COR-L47 (cell line): Measurements from ENCODE around the gene SCFD2.
"Not testable (repeated sequence)": the region's sequence is repeated elsewhere in the genome, so short reads cannot be mapped to it uniquely, and the experiment has no call there.

Experiments used
- DNase-seq: peaks from one replicate; lab custom pipeline; 2025; lab: John Stamatoyannopoulos, UW

SCFD2 gene

GRCh38 chr4:53346392-53346791 lies 19.5 kb downstream of the SCFD2 start:
- DNase-seq = not testable (repeated sequence)

GRCh38 chr4:53340145-53340544 lies 25.7 kb downstream of the SCFD2 start:
- DNase-seq = not testable (repeated sequence)

- DNase-seq = not testable (repeated sequence)
These were observed 30.9 kb downstream of the SCFD2 start for GRCh38 chr4:53334916-53335315.

- no peak for DNase-seq
These were observed 39.3 kb downstream of the SCFD2 start for GRCh38 chr4:53326535-53326934.

GRCh38 chr4:53322696-53323095 lies 43.2 kb downstream of the SCFD2 start:
- DNase-seq = no peak

DNA sequence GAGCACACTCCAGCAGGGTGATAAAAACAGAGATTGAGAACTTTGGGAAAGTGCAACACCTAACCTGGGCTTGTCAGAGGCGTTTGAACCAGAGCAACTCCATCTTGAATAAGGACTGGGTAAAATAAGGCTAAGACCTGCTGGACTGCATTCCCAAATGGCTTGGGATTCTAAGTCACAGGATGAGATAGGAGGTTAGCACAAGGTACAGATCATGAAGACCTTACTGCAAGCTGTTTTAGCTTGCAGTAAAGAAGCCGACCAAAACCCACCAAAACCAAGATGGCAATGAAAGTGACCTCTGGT lies 43.9 kb downstream of the SCFD2 start:
- no peak for DNase-seq

GRCh38 chr4:53321151-53321983 lies 44.5 kb downstream of the SCFD2 start:
- peak; percentile 67 for DNase-seq

DNA sequence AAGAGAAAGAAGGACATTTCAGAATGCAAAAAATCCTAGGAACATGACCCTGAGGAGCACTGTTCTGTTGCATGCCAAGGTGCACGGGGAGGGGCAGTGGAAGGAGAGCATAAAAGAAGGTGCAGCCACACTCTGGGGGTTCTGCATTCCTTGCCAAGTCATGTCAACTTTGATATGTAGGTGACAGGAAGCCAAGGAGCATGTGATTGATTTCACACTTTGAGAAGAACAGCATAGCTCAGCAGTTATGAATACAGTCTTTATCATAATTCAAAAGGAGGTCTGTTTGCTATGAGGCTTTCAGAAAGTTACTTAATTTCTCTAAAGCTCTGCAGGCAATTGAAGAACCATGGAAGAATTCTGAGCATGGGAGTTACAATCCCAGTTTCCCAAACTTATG lies 50.6 kb downstream of the SCFD2 start:
- no peak for DNase-seq

DNA sequence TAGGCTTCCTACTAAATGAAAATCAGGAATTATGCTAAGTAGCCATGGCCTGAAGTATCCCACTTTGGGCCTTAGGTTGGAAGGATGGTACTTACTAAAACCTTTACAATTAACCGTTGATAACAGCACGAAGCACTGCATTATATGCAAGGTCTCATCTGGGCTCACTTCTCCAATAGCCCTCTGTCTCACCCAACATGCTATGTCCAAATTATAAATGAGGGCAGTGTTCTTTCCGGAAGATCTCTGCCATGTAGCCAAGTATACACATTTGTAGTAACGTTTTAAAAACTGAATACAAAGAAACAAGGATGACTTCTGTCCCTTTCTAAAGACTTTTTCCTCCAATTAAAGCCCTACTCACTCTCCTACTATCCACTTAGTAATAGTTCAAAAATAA lies 51.6 kb downstream of the SCFD2 start:
- no peak for DNase-seq

GRCh38 chr4:53313510-53313909 lies 52.4 kb downstream of the SCFD2 start:
- DNase-seq = no peak

DNA sequence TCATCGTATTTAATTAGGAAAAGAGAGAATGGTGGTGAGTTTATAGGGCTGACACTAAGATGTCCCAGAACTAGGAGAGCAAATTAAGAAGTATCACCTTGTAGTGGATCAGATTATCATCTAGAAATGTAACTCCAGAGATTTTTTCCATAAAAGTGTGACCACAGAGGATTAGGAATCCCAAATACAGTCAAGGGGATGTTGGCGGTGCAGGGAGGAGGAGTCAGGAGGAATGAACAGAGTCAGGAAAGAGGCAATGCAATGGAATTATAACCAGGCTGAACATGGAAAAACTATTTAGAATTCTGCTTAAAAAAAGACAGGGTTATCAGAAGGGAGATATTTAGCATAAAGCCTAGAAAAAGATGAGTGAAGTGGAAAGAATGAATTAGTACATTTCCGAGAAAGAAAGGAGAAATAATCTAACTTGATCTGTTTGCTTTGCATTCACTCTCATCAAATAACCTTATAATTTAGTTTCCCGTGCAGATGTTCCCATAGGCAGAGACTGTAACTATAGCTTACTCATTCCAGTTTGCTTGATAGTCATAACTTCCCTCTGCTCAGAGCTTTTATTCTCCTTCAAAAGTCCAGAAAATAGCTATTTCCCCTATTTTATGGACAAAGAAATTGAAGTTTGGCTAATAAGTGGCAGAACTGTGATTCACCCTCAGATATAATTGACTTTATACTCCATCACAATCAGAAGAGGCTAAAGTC lies 56.4 kb downstream of the SCFD2 start:
- no peak for DNase-seq

- DNase-seq = no peak
These were observed 57.8 kb downstream of the SCFD2 start for GRCh38 chr4:53307819-53308780.

- DNase-seq = no peak
These were observed 58.7 kb downstream of the SCFD2 start for GRCh38 chr4:53307210-53307609.

- DNase-seq = no peak
These were observed 59.1 kb downstream of the SCFD2 start for GRCh38 chr4:53306729-53307128.

DNA sequence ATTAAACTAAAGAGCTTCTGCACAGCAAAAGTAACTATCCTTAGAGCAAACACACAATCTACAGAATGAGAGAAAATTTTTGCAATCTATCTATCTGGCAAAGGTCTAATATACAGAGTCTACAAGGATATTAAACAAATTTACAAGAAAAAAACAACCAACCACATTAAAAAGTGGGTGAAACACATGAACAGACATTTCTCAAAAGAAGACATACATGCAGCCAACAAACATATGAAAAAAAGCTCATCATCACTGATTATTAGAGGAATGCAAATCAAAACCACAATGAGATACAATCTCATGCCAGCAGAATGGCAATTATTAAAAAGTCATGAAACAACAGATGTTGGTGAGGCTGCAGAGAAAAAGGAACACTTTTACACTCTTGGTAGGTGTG lies 73.7 kb downstream of the SCFD2 start:
- DNase-seq = not testable (repeated sequence)

DNA sequence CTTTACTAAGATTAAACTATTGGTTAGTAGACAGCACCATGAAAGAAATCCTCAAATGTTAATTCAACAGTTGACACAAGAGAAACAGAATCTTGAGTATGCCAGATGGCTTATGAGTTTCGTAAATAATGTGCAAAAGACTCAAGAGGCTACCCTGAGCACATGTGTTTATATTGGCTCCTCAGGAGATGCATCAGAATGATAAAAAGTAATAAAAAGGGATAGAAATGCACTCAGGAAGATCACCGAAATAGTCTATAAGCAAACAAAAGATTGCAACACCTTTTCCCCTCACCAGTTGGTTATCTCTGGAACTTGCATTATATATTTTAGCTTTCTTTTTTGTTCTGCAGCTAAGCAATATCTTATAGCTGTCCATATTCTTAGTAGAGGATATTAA lies 84.4 kb downstream of the SCFD2 start:
- no peak for DNase-seq

GRCh38 chr4:53280846-53281245 lies 85.0 kb downstream of the SCFD2 start:
- no peak for DNase-seq

DNA sequence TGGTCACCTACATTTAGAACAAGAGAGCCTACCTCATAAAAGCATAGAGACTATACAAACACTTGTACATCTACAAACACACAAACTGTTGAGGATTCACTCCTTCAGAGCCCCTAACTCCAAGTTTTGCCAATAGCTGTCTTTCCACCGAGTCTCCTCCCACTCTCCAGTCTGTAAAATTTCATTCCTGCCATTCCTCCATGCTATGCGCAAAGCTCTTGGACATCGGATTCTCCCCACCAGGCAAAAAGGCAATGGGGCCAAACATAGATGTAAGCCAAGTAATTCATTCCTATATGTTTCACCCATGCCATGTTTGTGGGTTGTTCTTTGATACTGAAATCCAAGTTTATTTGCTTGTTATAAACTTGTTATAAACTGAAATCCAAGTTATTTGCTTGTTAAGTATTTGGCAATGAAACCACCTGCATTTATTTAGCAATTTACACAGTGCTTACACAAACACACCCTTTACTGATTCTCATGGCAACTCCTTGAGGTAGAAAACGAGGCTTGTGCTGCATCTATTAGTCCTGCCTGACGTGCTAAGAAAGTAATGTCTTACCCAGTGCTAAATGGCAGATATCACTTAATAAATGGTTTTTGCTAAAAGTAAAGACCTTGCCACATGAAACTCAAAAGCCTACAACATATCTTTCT lies 91.1 kb downstream of the SCFD2 start:
- DNase-seq = no peak

- DNase-seq = no peak
These were observed 92.1 kb downstream of the SCFD2 start for GRCh38 chr4:53273726-53274125.

GRCh38 chr4:53267026-53267425 lies 98.8 kb downstream of the SCFD2 start:
- DNase-seq = no peak

DNA sequence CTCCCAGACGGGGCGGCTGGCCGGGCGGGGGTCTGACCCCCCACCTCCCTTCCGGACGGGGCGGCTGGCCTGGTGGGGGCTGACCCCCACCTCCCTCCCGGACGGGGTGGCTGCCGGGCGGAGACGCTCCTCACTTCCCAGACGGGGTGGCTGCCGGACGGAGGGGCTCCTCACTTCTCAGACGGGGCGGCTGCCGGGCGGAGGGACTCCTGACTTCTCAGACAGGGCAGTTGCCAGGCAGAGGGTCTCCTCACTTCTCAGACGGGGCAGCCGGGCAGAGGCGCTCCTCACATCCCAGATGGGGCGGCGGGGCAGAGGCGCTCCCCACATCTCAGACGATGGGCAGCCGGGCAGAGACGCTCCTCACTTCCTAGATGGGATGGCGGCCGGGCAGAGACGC lies 109.9 kb downstream of the SCFD2 start:
- DNase-seq = not testable (repeated sequence)

GRCh38 chr4:53240573-53240972 lies 125.3 kb downstream of the SCFD2 start:
- no peak for DNase-seq
